ENCODE measurements around the gene SYT1. TPM values are rescaled to one million over a fixed set of nuclear protein-coding genes. Genes with fewer than 3 reads are reported as not detected.

SYT1 gene
- total RNA-seq, 2 experiments from 2014 or later = not detected

GRCh38 chr12:78949532-78949931, 85.0 kb downstream of the SYT1 start:
- H2AFZ ChIP-seq (ENCODE audit: low read length) = no peak overlapping the region
- H3K79me2 ChIP-seq (ENCODE audit: insufficient read depth, low read depth, low read length) = no peaks in the 10 kb centered on the region
- H3K4me3 ChIP-seq (ENCODE audit: low read depth, low read length, poor library complexity, severe bottlenecking) = no peak overlapping the region
- CTCF ChIA-PET (ENCODE audit: unreplicated experiment) = no interaction called here
- H3K27ac ChIP-seq (ENCODE audit: low read depth, low read length, poor library complexity, severe bottlenecking) = no peak overlapping the region
- no peak overlapping the region for H3K4me2 ChIP-seq (ENCODE audit: low read length)
- no peaks in the 10 kb centered on the region for H4K20me1 ChIP-seq (ENCODE audit: insufficient read depth, low read length)
- POLR2A ChIA-PET = no interaction called here
- no peak for DNase-seq (ENCODE audit: low spot score)
- H3K4me1 ChIP-seq (ENCODE audit: insufficient read depth, low read length, poor library complexity, severe bottlenecking) = no peaks in the 10 kb centered on the region
- no TSS peak for BruUV-seq (replicated peaks)
- TF ChIP-seq EZH2phosphoT487 (IDR thresholded peaks at IDR 0.05; ENCODE audit: borderline replicate concordance, low read depth, low read length) = no peak
- TF ChIP-seq CTCF (conservative IDR thresholded peaks at IDR 0.05; ENCODE audit: low read length) = no peak
- intact Hi-C loops (cut with micrococcal nuclease; ENCODE audit: unreplicated experiment) = no loop called here
- no peaks in the 10 kb centered on the region for H3K9me3 ChIP-seq (ENCODE audit: low read length)
- H3K9me2 ChIP-seq (ENCODE audit: insufficient read depth, low read length) = no peaks in the 10 kb centered on the region
- no peaks in the 10 kb centered on the region for H3K36me3 ChIP-seq (ENCODE audit: insufficient read depth, low read length)

DNA sequence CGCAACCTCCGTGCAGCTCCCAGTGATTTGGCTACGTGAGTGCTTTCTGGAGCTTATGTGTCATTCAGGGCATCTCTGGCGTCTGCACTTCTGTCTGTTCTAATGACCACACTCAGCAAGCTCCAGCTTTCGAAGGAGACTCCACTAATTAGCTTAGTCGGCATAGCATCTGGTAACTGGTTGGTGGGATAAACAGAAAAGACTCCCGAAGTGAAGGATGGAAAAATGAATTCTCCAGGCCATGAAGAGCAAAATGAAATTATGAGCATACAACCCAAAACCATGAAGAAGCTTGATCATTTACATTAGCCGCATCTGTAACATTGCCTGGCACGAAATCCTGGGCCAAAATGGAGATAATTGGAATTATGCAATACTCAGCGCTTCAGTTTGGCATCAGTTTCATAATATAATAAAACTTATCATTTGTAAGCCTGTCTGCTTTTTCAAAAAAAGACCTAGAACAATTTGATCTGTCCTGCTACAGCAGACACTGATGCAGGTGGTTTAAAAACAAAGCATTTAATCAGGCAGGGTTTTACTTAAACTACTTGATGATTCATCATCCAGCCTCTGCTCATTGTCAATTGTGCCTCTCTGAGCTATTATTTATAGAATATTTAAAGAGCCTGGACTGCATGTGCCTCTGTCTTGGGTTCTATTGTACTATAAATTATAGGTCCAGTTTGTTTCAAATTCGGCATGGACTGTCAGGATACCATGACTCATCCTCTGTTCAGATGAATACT, 87.4 kb downstream of the SYT1 start:
- H3K4me2 ChIP-seq (ENCODE audit: low read length) = no peak overlapping the region
- no peak overlapping the region for H3K4me3 ChIP-seq (ENCODE audit: low read depth, low read length, poor library complexity, severe bottlenecking)
- intact Hi-C loops (cut with micrococcal nuclease; ENCODE audit: unreplicated experiment) = no loop called here
- no peaks in the 10 kb centered on the region for H3K79me2 ChIP-seq (ENCODE audit: insufficient read depth, low read depth, low read length)
- TF ChIP-seq CTCF (conservative IDR thresholded peaks at IDR 0.05; ENCODE audit: low read length) (no peak), EZH2phosphoT487 (IDR thresholded peaks at IDR 0.05; ENCODE audit: borderline replicate concordance, low read depth, low read length) (no peak)
- no peaks in the 10 kb centered on the region for H4K20me1 ChIP-seq (ENCODE audit: insufficient read depth, low read length)
- H3K36me3 ChIP-seq (ENCODE audit: insufficient read depth, low read length) = no peaks in the 10 kb centered on the region
- no peaks in the 10 kb centered on the region for H3K4me1 ChIP-seq (ENCODE audit: insufficient read depth, low read length, poor library complexity, severe bottlenecking)
- H2AFZ ChIP-seq (ENCODE audit: low read length) = no peak overlapping the region
- no peaks in the 10 kb centered on the region for H3K9me2 ChIP-seq (ENCODE audit: insufficient read depth, low read length)
- H3K27ac ChIP-seq (ENCODE audit: low read depth, low read length, poor library complexity, severe bottlenecking) = no peak overlapping the region
- no TSS peak for BruUV-seq (replicated peaks)
- ChIA-PET POLR2A (interaction anchor here (0.7 kb wide), 1 partner anchor 191 kb away, joined by 3 read pairs; no protein-coding TSS in a partner anchor), CTCF (ENCODE audit: unreplicated experiment) (no interaction called here)
- no peak for DNase-seq (ENCODE audit: low spot score)
- no peaks in the 10 kb centered on the region for H3K9me3 ChIP-seq (ENCODE audit: low read length)

GRCh38 chr12:78952552-78952929, 88.0 kb downstream of the SYT1 start:
- no peaks in the 10 kb centered on the region for H3K9me2 ChIP-seq (ENCODE audit: insufficient read depth, low read length)
- H3K4me1 ChIP-seq (ENCODE audit: insufficient read depth, low read length, poor library complexity, severe bottlenecking) = no peaks in the 10 kb centered on the region
- H2AFZ ChIP-seq (ENCODE audit: low read length) = no peak overlapping the region
- no peaks in the 10 kb centered on the region for H3K79me2 ChIP-seq (ENCODE audit: insufficient read depth, low read depth, low read length)
- POLR2A ChIA-PET = no interaction called here
- H3K36me3 ChIP-seq (ENCODE audit: insufficient read depth, low read length) = no peaks in the 10 kb centered on the region
- no peak overlapping the region for H3K4me2 ChIP-seq (ENCODE audit: low read length)
- H3K9me3 ChIP-seq (ENCODE audit: low read length) = no peaks in the 10 kb centered on the region
- no peak overlapping the region for H3K4me3 ChIP-seq (ENCODE audit: low read depth, low read length, poor library complexity, severe bottlenecking)
- TF ChIP-seq CTCF (conservative IDR thresholded peaks at IDR 0.05; ENCODE audit: low read length) (no peak), EZH2phosphoT487 (IDR thresholded peaks at IDR 0.05; ENCODE audit: borderline replicate concordance, low read depth, low read length) (no peak)
- intact Hi-C loops (cut with micrococcal nuclease; ENCODE audit: unreplicated experiment) = no loop called here
- no peaks in the 10 kb centered on the region for H4K20me1 ChIP-seq (ENCODE audit: insufficient read depth, low read length)
- DNase-seq (ENCODE audit: low spot score) = no peak
- no TSS peak for BruUV-seq (replicated peaks)
- CTCF ChIA-PET (ENCODE audit: unreplicated experiment) = no interaction called here
- H3K27ac ChIP-seq (ENCODE audit: low read depth, low read length, poor library complexity, severe bottlenecking) = no peak overlapping the region

All from OCI-LY7 (cell line).